Measurements from ENCODE around the gene CSNK1D.
"Not testable (repeated sequence)": the region's sequence is repeated elsewhere in the genome, so short reads cannot be mapped to it uniquely, and the experiment has no call there.

CSNK1D gene

DNA sequence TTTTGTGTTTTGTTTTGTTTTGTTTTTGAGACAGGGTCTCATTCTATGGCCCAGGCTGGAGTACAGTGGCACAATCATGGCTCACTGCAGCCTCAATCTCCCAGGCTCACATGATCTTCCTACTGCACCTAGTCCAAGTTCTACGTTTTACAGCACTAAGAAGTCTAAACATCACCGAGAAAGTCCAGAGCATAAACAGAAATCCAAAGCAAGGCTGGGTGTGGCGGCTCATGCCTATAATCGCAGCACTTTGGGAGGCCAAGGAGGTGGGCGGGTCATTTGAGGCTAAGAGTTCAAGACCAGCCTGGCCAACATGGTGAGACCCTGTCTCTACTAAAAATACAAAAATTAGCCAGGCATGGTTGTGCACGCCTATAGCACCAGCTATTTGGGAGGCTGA is 80.5 kb downstream of the CSNK1D start:
- not testable (repeated sequence) for DNase-seq (ENCODE audit: low read depth, low spot score)

Measured in smooth muscle cell of the brain vasculature (primary cell).